ENCODE results near the gene MYLK4.
A peak's percentile ranks its signal among the peaks of the same experiment; 100 is the strongest.

MYLK4 gene

GRCh38 chr6:2734488-2735166 lies 16.1 kb downstream of the MYLK4 start:
- DNase-seq (ENCODE audit: low read depth in 2 of 2): no peak

GRCh38 chr6:2733736-2734480 lies 16.8 kb downstream of the MYLK4 start:
- no peak for DNase-seq (ENCODE audit: low read depth in 2 of 2)

- DNase-seq (ENCODE audit: low read depth in 2 of 2): peak; percentile 5 to 6
Observed at GRCh38 chr6:2733324-2733723, 17.4 kb downstream of the MYLK4 start.

- DNase-seq (ENCODE audit: low read depth in 2 of 2): no peak
Observed at GRCh38 chr6:2732503-2733089, 18.1 kb downstream of the MYLK4 start.

- DNase-seq (ENCODE audit: low read depth in 2 of 2): no peak
Observed at GRCh38 chr6:2731281-2731909, 19.3 kb downstream of the MYLK4 start.

- no peak for DNase-seq (ENCODE audit: low read depth in 2 of 2)
Observed at GRCh38 chr6:2730353-2731107, 20.2 kb downstream of the MYLK4 start.

GRCh38 chr6:2729921-2730320 lies 20.8 kb downstream of the MYLK4 start:
- DNase-seq (ENCODE audit: low read depth in 2 of 2): no peak

- DNase-seq (ENCODE audit: low read depth in 2 of 2): no peak
Observed at GRCh38 chr6:2725999-2726567, 24.6 kb downstream of the MYLK4 start.

GRCh38 chr6:2725364-2725988 lies 25.2 kb downstream of the MYLK4 start:
- no peak for DNase-seq (ENCODE audit: low read depth in 2 of 2)

- DNase-seq (ENCODE audit: low read depth in 2 of 2): no peak
Observed at GRCh38 chr6:2721219-2721618, 29.5 kb downstream of the MYLK4 start.

GRCh38 chr6:2719093-2719455 lies 31.6 kb downstream of the MYLK4 start:
- DNase-seq (ENCODE audit: low read depth in 2 of 2): no peak

GRCh38 chr6:2718334-2719092 lies 32.2 kb downstream of the MYLK4 start:
- DNase-seq (ENCODE audit: low read depth in 2 of 2): no peak

- no peak for DNase-seq (ENCODE audit: low read depth in 2 of 2)
Observed at GRCh38 chr6:2716936-2717700, 33.6 kb downstream of the MYLK4 start.

GRCh38 chr6:2715737-2716136 lies 35.0 kb downstream of the MYLK4 start:
- no peak for DNase-seq (ENCODE audit: low read depth in 2 of 2)

GRCh38 chr6:2714111-2714895 lies 36.4 kb downstream of the MYLK4 start:
- no peak for DNase-seq (ENCODE audit: low read depth in 2 of 2)

- DNase-seq (ENCODE audit: low read depth in 2 of 2): no peak
Observed at GRCh38 chr6:2713473-2714110, 37.1 kb downstream of the MYLK4 start.

GRCh38 chr6:2712102-2712501 lies 38.6 kb downstream of the MYLK4 start:
- DNase-seq (ENCODE audit: low read depth in 2 of 2): no peak

- DNase-seq (ENCODE audit: low read depth in 2 of 2): no peak
Observed at GRCh38 chr6:2710412-2710811, 40.3 kb downstream of the MYLK4 start.
